DND-41 (cell line): ENCODE data around the gene NEDD4L.

Source experiments
- ATAC-seq: fragments of 200-7000 bp; cut with Tn5 transposase; 3 replicates; pipeline ENCODE4 v1.9.1; 2021; ENCODE audit warnings: low read depth; ENCODE audit not compliant: insufficient read depth
- DNase-seq: peaks from one replicate; pipeline ENCODE4 v3.0.0-alpha.2; 2020
- H2AFZ ChIP-seq: 2 replicates; pipeline ENCODE4 v1.6.0; 2012; ENCODE audit warnings: low read depth, low read length
- H3K27ac ChIP-seq: 2 replicates; pipeline ENCODE4 v1.5.1; 2012; ENCODE audit warnings: low read length, inconsistent platforms
- H3K27me3 ChIP-seq: fragments of 200-600 bp; sonication (generic); 2 replicates; pipeline ENCODE4 v1.6.0; 2012; ENCODE audit warnings: low read length, mild to moderate bottlenecking, inconsistent platforms; ENCODE audit not compliant: insufficient read depth, poor library complexity
- H3K36me3 ChIP-seq: 2 replicates; pipeline ENCODE4 v1.5.1; 2012; ENCODE audit warnings: low read length, inconsistent platforms; ENCODE audit not compliant: insufficient read depth
- H3K4me1 ChIP-seq: 2 replicates; pipeline ENCODE4 v1.5.1; 2012; ENCODE audit warnings: mild to moderate bottlenecking, low read length; ENCODE audit not compliant: insufficient read depth
- H3K4me2 ChIP-seq: 2 replicates; pipeline ENCODE4 v1.6.0; 2012; ENCODE audit warnings: mild to moderate bottlenecking, moderate library complexity, low read length, inconsistent platforms; ENCODE audit not compliant: insufficient read depth
- H3K4me3 ChIP-seq, 2 experiments: fragments of 200-600 bp in 1 of 2; shearing (Covaris generic) in 1 of 2; 2 replicates each; pipeline ENCODE4 v1.5.1; 2012 to 2016; ENCODE audit warnings: inconsistent platforms in 2 of 2, low read length in 2 of 2, mild to moderate bottlenecking in 2 of 2, low read depth in 1 of 2, moderate library complexity in 1 of 2
- H3K79me2 ChIP-seq: 2 replicates; pipeline ENCODE4 v1.6.0; 2012; ENCODE audit warnings: low read length, inconsistent platforms; ENCODE audit not compliant: insufficient read depth
- H3K9ac ChIP-seq: 2 replicates; pipeline ENCODE4 v1.6.0; 2012; ENCODE audit warnings: low read depth, mild to moderate bottlenecking, inconsistent platforms, low read length, moderate library complexity
- H3K9me3 ChIP-seq: 2 replicates; pipeline ENCODE4 v1.5.1; 2012; ENCODE audit warnings: low read length, moderate library complexity, mild to moderate bottlenecking, inconsistent platforms; ENCODE audit not compliant: insufficient read depth, severe bottlenecking
- H4K20me1 ChIP-seq: 2 replicates; pipeline ENCODE4 v1.6.0; 2012; ENCODE audit warnings: low read length; ENCODE audit not compliant: insufficient read depth
- CTCF ChIP-seq: IDR thresholded peaks from 2 replicates; pipeline ENCODE4 v1.5.1; 2012; ENCODE audit warnings: borderline replicate concordance, low read length, moderate library complexity, mild to moderate bottlenecking; ENCODE audit not compliant: poor library complexity, severe bottlenecking; ENCODE audit errors: extremely low read depth
- EZH2 ChIP-seq: IDR thresholded peaks from 3 replicates; pipeline ENCODE4 v1.6.1; 2012; ENCODE audit warnings: borderline replicate concordance, low read depth, mild to moderate bottlenecking, moderate library complexity, low read length, inconsistent platforms; ENCODE audit not compliant: severe bottlenecking

The NEDD4L gene

GRCh38 chr18:58402247-58402646, 358.2 kb downstream of the NEDD4L start:
- Histone ChIP-seq H3K36me3 (no peaks in the 10 kb centered on the region), H3K27me3 (no peaks in the 10 kb centered on the region), H3K4me1 (no peaks in the 10 kb centered on the region), H3K9ac (no peak overlapping the region), H3K4me2 (no peak overlapping the region), H3K4me3 (no peak overlapping the region), H2AFZ (no peak overlapping the region), H3K27ac (no peak overlapping the region), H3K9me3 (no peaks in the 10 kb centered on the region), H4K20me1 (no peaks in the 10 kb centered on the region; the same call in 1 of the 2 replicates), H3K79me2 (no peaks in the 10 kb centered on the region)
- DNase-seq, result no peak
- TF ChIP-seq EZH2, result no peak
- TF ChIP-seq CTCF, result no peak
- no peak for ATAC-seq

GRCh38 chr18:58402951-58403702, 359.1 kb downstream of the NEDD4L start:
- Histone ChIP-seq H3K4me3 (no peak overlapping the region), H3K9me3 (no peaks in the 10 kb centered on the region), H3K36me3 (no peaks in the 10 kb centered on the region), H2AFZ (no peak overlapping the region), H4K20me1 (no peaks in the 10 kb centered on the region; the same call in 1 of the 2 replicates), H3K27ac (no peak overlapping the region), H3K4me1 (no peaks in the 10 kb centered on the region), H3K9ac (no peak overlapping the region), H3K79me2 (no peaks in the 10 kb centered on the region), H3K4me2 (no peak overlapping the region), H3K27me3 (no peaks in the 10 kb centered on the region)
- DNase-seq (no peak), ATAC-seq (no peak)
- TF ChIP-seq CTCF, result no peak
- no peak for TF ChIP-seq EZH2

- Histone ChIP-seq H3K4me1 (no peaks in the 10 kb centered on the region), H3K27ac (no peak overlapping the region), H3K79me2 (no peaks in the 10 kb centered on the region), H3K36me3 (no peaks in the 10 kb centered on the region), H3K9me3 (no peaks in the 10 kb centered on the region), H3K4me3 (no peak overlapping the region), H3K27me3 (no peaks in the 10 kb centered on the region), H3K4me2 (no peak overlapping the region), H2AFZ (no peak overlapping the region), H4K20me1 (no peaks in the 10 kb centered on the region; the same call in 1 of the 2 replicates), H3K9ac (no peak overlapping the region)
- no peak for ATAC-seq
- no peak for DNase-seq
- no peak for TF ChIP-seq CTCF
- no peak for TF ChIP-seq EZH2
Measured at GRCh38 chr18:58403799-58404455, 359.9 kb downstream of the NEDD4L start.
